ENCODE measurements around the gene LAMP5. TPM values are rescaled to one million over a fixed set of nuclear protein-coding genes. Genes with fewer than 3 reads are reported as not detected.
A peak's percentile ranks its signal among the peaks of the same experiment; 100 is the strongest.

LAMP5 gene
- polyA plus RNA-seq, 1 donor (not counting 4 experiments of a cell fraction or from before 2014, with no cell fraction given): not detected

DNA sequence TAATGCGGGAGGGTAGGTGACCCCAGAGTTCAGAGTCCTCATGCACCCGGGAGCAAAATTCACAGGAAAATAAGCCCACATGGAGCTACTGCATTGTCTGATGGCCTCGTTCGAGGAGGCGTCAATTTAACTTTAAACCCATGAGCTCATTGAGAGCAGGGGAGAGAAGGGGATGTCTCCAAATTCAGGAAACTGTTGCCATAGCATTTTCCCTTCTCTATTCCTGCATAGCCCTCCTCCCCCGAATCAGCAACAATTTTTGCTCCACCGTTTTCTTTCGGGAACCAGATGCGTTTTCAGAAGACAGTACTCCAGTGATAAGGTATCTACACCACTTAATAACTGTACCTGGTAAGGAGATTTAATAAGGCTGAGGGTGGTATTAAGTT lies 324 bp upstream of the LAMP5 start:
- H3K27me3 ChIP-seq (ENCODE audit: control insufficient read depth, extremely low read depth, insufficient read depth, low read length): peaks cover 57% of the 10 kb centered on the region
- dilution Hi-C loops (cut with MboI; ENCODE audit: extremely low pct_ligation_motif_present, low sequenced_read_pairs): no loop called here
- no peak for TF ChIP-seq EZH2 (IDR thresholded peaks at IDR 0.05; ENCODE audit: low read length)
- TF ChIP-seq CTCF (optimal IDR thresholded peaks at IDR 0.05 in 1 of 3, IDR thresholded peaks at IDR 0.05 in 1 of 3, conservative IDR thresholded peaks at IDR 0.05 in 1 of 3; ENCODE audit: extremely low read depth in 1 of 3, insufficient read depth in 2 of 3, low read length in 3 of 3): no peak
- H3K4me2 ChIP-seq (ENCODE audit: control insufficient read depth, extremely low read depth, insufficient read depth, low read depth, low read length): no peak overlapping the region
- no peaks in the 10 kb centered on the region for H3K36me3 ChIP-seq (ENCODE audit: control insufficient read depth in 2 of 2, extremely low read depth in 1 of 2, insufficient read depth in 2 of 2, low read length in 2 of 2)
- FAIRE-seq (no peak), DNase-seq (ENCODE audit: low read depth, low spot score) (no peak)
- no peak overlapping the region for H3K4me3 ChIP-seq (ENCODE audit: control insufficient read depth in 2 of 3, extremely low read depth in 1 of 3, insufficient read depth in 2 of 3, low read depth in 1 of 3, low read length in 3 of 3)
- no peak overlapping the region for H3K9ac ChIP-seq (ENCODE audit: control insufficient read depth, extremely low read depth, insufficient read depth, low read length)
- H4K20me1 ChIP-seq (ENCODE audit: control insufficient read depth, extremely low read depth, insufficient read depth, low read length): no peaks in the 10 kb centered on the region
- H3K9me3 ChIP-seq (ENCODE audit: control insufficient read depth, low read depth, low read length): no peaks in the 10 kb centered on the region
- no peaks in the 10 kb centered on the region for H3K9me1 ChIP-seq (ENCODE audit: control insufficient read depth, extremely low read depth, insufficient read depth, low read length)
- no peak overlapping the region for H3K27ac ChIP-seq (ENCODE audit: control insufficient read depth, insufficient read depth, low read length)
- H3K4me1 ChIP-seq (ENCODE audit: control insufficient read depth, extremely low read depth, insufficient read depth, low read length): no peaks in the 10 kb centered on the region
- no peaks in the 10 kb centered on the region for H3K79me2 ChIP-seq (ENCODE audit: control insufficient read depth, insufficient read depth, low read length)
- no peak overlapping the region for H2AFZ ChIP-seq (ENCODE audit: control insufficient read depth, low read length)

DNA sequence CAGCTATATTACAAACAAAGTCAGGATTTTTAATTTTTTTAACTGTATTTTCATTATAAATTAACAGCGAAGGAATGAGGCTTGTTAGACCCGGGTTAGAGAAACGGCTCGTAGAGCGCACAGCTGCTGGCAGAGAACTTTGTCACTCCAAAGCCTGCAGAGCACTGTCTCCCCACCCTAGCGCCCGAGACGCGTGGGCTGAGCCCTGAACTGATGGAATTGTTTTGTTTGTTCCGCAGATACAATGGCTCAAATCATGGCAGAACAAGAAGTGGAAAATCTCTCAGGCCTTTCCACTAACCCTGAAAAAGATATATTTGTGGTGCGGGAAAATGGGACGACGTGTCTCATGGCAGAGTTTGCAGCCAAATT lies 810 bp downstream of the LAMP5 start:
- no peak for TF ChIP-seq CTCF (optimal IDR thresholded peaks at IDR 0.05 in 1 of 3, IDR thresholded peaks at IDR 0.05 in 1 of 3, conservative IDR thresholded peaks at IDR 0.05 in 1 of 3; ENCODE audit: extremely low read depth in 1 of 3, insufficient read depth in 2 of 3, low read length in 3 of 3)
- peak; percentile 87 for TF ChIP-seq EZH2 (IDR thresholded peaks at IDR 0.05; ENCODE audit: low read length)
- H3K27me3 ChIP-seq (ENCODE audit: control insufficient read depth, extremely low read depth, insufficient read depth, low read length): peaks cover 48% of the 10 kb centered on the region
- H3K79me2 ChIP-seq (ENCODE audit: control insufficient read depth, insufficient read depth, low read length): no peaks in the 10 kb centered on the region
- H3K9ac ChIP-seq (ENCODE audit: control insufficient read depth, extremely low read depth, insufficient read depth, low read length): no peak overlapping the region
- no peaks in the 10 kb centered on the region for H3K9me1 ChIP-seq (ENCODE audit: control insufficient read depth, extremely low read depth, insufficient read depth, low read length)
- no peaks in the 10 kb centered on the region for H3K9me3 ChIP-seq (ENCODE audit: control insufficient read depth, low read depth, low read length)
- no peak overlapping the region for H3K4me3 ChIP-seq (ENCODE audit: control insufficient read depth in 2 of 3, extremely low read depth in 1 of 3, insufficient read depth in 2 of 3, low read depth in 1 of 3, low read length in 3 of 3)
- H3K36me3 ChIP-seq (ENCODE audit: control insufficient read depth in 2 of 2, extremely low read depth in 1 of 2, insufficient read depth in 2 of 2, low read length in 2 of 2): no peaks in the 10 kb centered on the region
- no peaks in the 10 kb centered on the region for H3K4me1 ChIP-seq (ENCODE audit: control insufficient read depth, extremely low read depth, insufficient read depth, low read length)
- FAIRE-seq: no peak
- no peak overlapping the region for H2AFZ ChIP-seq (ENCODE audit: control insufficient read depth, low read length)
- no peak overlapping the region for H3K27ac ChIP-seq (ENCODE audit: control insufficient read depth, insufficient read depth, low read length)
- no peak for DNase-seq (ENCODE audit: low read depth, low spot score)
- dilution Hi-C loops (cut with MboI; ENCODE audit: extremely low pct_ligation_motif_present, low sequenced_read_pairs): no loop called here
- no peaks in the 10 kb centered on the region for H4K20me1 ChIP-seq (ENCODE audit: control insufficient read depth, extremely low read depth, insufficient read depth, low read length)
- no peak overlapping the region for H3K4me2 ChIP-seq (ENCODE audit: control insufficient read depth, extremely low read depth, insufficient read depth, low read depth, low read length)
